GDM1 (cell line): ENCODE data around the gene MATN3.
A peak's percentile ranks its signal among the peaks of the same experiment; 100 is the strongest.
"Not testable (repeated sequence)": the region's sequence is repeated elsewhere in the genome, so short reads cannot be mapped to it uniquely, and the experiment has no call there.

ENCODE experiments used
- DNase-seq: peaks from one replicate; lab custom pipeline; 2025; lab: John Stamatoyannopoulos, UW

MATN3 gene

GRCh38 chr2:20012282-20013125 lies at the start of gene MATN3:
Gene MATN3, minus strand, starts transcription at chr2:20012668. Its CDS starts 37 bp downstream, at chr2:20012631.
- no peak for DNase-seq

GRCh38 chr2:20061940-20062339 lies 49.5 kb upstream of the MATN3 start:
- DNase-seq, result no peak

- DNase-seq, result no peak
Observed at GRCh38 chr2:20061476-20061875, 49.0 kb upstream of the MATN3 start.

- DNase-seq, result no peak
Observed at GRCh38 chr2:20060106-20060505, 47.6 kb upstream of the MATN3 start.

GRCh38 chr2:20057268-20057667 lies 44.8 kb upstream of the MATN3 start:
- DNase-seq, result no peak

- DNase-seq, result no peak
Observed at GRCh38 chr2:20054931-20055330, 42.5 kb upstream of the MATN3 start.

GRCh38 chr2:20054119-20054518 lies 41.7 kb upstream of the MATN3 start:
- DNase-seq, result no peak

- DNase-seq, result no peak
Observed at GRCh38 chr2:20052861-20053281, 40.4 kb upstream of the MATN3 start.

GRCh38 chr2:20052229-20052851 lies 39.9 kb upstream of the MATN3 start:
- no peak for DNase-seq

- DNase-seq, result peak; percentile 97
Observed at GRCh38 chr2:20051532-20052228, 39.2 kb upstream of the MATN3 start, which contains the start of gene LAPTM4A. Gene LAPTM4A, minus strand, starts transcription at chr2:20051628. Its CDS starts 108 bp downstream, at chr2:20051520.

- no peak for DNase-seq
Observed at GRCh38 chr2:20050646-20051531, 38.4 kb upstream of the MATN3 start.

GRCh38 chr2:20050104-20050645 lies 37.7 kb upstream of the MATN3 start:
- peak; percentile 57 for DNase-seq

- DNase-seq, result no peak
Observed at GRCh38 chr2:20049637-20050036, 37.2 kb upstream of the MATN3 start.

- no peak for DNase-seq
Observed at GRCh38 chr2:20048488-20049448, 36.3 kb upstream of the MATN3 start.

- not testable (repeated sequence) for DNase-seq
Observed at GRCh38 chr2:20045712-20046292, 33.3 kb upstream of the MATN3 start.

- DNase-seq, result no peak
Observed at GRCh38 chr2:20044778-20045177, 32.3 kb upstream of the MATN3 start.

- DNase-seq, result no peak
Observed at GRCh38 chr2:20042531-20042930, 30.1 kb upstream of the MATN3 start.

GRCh38 chr2:20040489-20041172 lies 28.2 kb upstream of the MATN3 start:
- no peak for DNase-seq

GRCh38 chr2:20037660-20038059 lies 25.2 kb upstream of the MATN3 start:
- no peak for DNase-seq
